GM18505 (cell line): ENCODE measurements around the gene IL17RA.

Experiments
- ATAC-seq: cut with Tn5 transposase; IDR thresholded peaks from one replicate; pipeline ENCODE4 v1.9.1; 2021; ENCODE audit not compliant: unreplicated experiment
- POLR2A ChIP-seq: IDR thresholded peaks from 4 replicates; pipeline ENCODE4 v1.6.1; 2011; ENCODE audit warnings: borderline replicate concordance; ENCODE audit not compliant: insufficient read depth, insufficient read length; ENCODE audit errors: extremely low read depth

Gene IL17RA

DNA sequence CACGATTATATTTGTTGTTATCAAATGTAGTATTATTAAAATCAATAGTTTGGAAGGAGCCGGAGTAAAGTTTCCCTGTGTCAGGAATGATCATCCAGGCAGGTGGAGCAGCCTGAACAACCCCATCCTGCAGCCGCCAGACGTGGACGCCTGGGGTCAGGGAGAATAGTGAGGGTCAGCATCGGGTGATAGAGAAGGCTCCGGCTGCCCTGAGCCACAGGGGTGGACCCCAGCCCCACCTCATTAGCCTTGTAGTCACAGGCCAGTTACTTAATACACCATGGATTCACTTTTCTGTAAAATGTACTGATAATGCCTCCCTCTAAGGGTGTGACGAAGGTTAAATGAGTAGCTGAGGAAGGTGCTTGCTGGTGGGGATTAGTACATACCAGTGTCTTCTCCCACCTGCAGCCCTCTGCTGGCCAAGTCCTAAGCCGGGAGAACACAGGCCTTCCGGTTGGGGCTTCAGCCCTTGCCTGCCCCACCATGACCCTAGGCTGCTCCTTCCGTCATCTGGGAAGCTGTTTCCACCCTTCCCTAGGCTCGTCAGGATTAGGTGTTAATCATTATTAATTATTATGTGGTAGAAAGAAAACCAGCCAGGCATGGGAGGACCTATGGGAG lies 21.5 kb downstream of the IL17RA start:
- ATAC-seq, result no peak
- TF ChIP-seq POLR2A, result no peak

DNA sequence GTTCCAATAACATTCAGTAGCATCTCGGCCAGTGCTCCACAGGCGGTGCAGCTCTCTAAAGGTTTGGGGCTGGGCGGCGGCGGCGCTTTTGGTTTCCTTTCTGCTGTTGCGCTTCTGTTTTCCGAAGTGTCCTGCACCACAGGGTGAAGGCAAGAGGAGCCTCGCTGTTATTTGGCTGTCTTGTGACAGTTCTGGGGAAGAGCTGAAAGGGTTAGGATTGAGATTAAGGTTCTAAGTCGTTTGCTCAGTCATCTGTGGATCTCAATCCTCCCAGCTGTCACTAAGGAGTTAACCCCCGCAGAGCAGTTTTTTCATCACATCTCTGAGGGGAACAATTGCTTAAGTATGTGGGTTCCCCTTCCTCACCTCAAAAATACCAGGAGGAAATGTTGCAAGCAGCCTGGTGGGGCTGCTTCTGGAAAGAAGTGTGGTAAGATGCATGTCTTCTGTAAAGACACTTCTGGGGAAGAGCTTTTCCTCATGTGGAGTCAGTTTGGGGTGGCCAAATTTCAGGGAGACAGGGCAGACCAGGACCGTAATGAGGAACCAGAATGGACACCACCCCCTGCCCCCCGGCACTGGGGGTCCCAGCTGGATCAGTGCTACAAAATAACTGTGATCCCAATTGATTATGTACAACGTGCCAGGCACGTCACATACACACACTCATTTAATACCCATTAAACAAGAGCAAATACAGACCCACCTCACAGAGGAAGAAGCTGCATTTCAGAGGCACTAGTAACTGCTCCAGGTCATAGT lies 22.2 kb downstream of the IL17RA start:
- no peak for TF ChIP-seq POLR2A
- no peak for ATAC-seq

DNA sequence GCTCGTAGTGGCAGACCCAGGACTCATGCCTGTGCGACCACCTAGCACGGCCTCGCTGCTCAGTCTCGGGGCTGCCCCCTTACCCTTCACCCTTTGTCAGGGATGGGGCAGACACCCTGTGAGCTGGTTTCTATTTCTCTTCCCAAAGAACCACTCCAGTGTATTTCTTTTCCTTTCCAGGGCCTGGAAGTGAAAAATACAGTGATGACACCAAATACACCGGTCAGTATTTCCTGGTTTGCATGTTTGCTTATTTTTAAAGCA lies 22.7 kb downstream of the IL17RA start:
- ATAC-seq, result no peak

DNA sequence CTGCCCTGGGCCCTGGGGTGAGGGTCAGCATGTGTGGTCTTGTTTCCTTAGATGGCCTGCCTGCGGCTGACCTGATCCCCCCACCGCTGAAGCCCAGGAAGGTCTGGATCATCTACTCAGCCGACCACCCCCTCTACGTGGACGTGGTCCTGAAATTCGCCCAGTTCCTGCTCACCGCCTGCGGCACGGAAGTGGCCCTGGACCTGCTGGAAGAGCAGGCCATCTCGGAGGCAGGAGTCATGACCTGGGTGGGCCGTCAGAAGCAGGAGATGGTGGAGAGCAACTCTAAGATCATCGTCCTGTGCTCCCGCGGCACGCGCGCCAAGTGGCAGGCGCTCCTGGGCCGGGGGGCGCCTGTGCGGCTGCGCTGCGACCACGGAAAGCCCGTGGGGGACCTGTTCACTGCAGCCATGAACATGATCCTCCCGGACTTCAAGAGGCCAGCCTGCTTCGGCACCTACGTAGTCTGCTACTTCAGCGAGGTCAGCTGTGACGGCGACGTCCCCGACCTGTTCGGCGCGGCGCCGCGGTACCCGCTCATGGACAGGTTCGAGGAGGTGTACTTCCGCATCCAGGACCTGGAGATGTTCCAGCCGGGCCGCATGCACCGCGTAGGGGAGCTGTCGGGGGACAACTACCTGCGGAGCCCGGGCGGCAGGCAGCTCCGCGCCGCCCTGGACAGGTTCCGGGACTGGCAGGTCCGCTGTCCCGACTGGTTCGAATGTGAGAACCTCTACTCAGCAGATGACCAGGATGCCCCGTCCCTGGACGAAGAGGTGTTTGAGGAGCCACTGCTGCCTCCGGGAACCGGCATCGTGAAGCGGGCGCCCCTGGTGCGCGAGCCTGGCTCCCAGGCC lies 23.7 kb downstream of the IL17RA start:
- TF ChIP-seq POLR2A, result no peak
- ATAC-seq, result no peak

More for the DNA sequence above, 22.7 kb downstream of the IL17RA start:
- TF ChIP-seq POLR2A, result no peak

DNA sequence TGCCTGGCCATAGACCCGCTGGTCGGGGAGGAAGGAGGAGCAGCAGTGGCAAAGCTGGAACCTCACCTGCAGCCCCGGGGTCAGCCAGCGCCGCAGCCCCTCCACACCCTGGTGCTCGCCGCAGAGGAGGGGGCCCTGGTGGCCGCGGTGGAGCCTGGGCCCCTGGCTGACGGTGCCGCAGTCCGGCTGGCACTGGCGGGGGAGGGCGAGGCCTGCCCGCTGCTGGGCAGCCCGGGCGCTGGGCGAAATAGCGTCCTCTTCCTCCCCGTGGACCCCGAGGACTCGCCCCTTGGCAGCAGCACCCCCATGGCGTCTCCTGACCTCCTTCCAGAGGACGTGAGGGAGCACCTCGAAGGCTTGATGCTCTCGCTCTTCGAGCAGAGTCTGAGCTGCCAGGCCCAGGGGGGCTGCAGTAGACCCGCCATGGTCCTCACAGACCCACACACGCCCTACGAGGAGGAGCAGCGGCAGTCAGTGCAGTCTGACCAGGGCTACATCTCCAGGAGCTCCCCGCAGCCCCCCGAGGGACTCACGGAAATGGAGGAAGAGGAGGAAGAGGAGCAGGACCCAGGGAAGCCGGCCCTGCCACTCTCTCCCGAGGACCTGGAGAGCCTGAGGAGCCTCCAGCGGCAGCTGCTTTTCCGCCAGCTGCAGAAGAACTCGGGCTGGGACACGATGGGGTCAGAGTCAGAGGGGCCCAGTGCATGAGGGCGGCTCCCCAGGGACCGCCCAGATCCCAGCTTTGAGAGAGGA lies 24.5 kb downstream of the IL17RA start:
- TF ChIP-seq POLR2A, result no peak
- no peak for ATAC-seq

DNA sequence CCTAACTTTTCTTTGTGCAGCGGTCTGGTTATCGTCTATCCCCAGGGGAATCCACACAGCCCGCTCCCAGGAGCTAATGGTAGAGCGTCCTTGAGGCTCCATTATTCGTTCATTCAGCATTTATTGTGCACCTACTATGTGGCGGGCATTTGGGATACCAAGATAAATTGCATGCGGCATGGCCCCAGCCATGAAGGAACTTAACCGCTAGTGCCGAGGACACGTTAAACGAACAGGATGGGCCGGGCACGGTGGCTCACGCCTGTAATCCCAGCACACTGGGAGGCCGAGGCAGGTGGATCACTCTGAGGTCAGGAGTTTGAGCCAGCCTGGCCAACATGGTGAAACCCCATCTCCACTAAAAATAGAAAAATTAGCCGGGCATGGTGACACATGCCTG lies 25.2 kb downstream of the IL17RA start:
- no peak for TF ChIP-seq POLR2A
- ATAC-seq, result no peak

DNA sequence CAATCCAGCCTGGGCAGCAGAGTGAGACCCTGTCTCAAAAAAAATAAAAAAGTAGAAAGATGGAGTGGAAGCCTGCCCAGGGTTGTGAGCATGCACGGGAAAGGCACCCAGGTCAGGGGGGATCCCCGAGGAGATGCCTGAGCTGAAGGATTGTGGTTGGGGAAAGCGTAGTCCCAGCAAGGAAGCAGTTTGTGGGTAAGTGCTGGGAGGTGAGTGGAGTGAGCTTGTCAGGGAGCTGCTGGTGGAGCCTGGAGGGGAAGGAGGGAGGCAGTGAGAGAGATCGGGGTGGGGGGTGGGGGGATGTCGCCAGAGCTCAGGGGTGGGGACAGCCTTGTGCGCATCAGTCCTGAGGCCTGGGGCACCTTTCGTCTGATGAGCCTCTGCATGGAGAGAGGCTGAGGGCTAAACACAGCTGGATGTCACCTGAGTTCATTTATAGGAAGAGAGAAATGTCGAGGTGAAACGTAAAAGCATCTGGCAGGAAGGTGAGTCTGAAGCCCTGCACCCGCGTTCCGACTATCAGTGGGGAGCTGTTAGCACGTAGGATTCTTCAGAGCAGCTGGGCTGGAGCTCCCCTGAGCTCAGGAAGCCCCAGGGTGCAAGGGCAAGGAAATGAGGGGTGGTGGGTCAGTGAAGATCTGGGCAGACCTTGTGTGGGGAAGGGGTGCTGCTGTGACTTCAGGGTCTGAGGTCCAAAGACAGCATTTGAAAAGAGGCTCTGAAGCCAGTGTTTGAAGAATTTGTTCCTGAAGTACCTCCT lies 26.2 kb downstream of the IL17RA start:
- ATAC-seq, result no peak
- no peak for TF ChIP-seq POLR2A

DNA sequence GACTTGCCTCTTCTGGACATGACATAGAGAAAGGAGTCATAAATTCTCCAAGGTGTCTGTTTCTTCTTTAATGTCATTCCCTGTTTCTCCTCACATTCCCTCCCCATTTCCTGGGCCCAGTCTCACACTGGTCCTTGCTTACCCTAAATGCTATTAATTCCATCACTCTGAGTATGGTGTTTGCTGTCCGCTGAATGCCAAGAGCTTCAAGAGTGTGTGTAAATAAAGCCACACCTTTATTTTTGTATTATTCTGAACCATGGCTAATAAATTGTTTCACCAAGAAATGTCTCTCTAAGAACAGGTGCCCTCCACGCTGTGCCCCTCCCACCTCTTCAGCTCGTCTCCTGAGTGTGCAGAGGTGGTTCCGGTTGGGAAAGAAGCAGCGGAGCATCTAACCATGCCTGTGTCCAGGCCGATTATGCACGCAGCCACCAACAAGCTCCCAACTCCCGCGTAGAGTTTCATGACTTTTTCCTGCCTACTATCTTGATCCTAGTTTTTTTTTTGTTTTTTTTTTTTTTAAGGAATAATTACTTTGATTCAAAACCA lies 27.8 kb downstream of the IL17RA start:
- TF ChIP-seq POLR2A, result no peak
- ATAC-seq, result no peak

DNA sequence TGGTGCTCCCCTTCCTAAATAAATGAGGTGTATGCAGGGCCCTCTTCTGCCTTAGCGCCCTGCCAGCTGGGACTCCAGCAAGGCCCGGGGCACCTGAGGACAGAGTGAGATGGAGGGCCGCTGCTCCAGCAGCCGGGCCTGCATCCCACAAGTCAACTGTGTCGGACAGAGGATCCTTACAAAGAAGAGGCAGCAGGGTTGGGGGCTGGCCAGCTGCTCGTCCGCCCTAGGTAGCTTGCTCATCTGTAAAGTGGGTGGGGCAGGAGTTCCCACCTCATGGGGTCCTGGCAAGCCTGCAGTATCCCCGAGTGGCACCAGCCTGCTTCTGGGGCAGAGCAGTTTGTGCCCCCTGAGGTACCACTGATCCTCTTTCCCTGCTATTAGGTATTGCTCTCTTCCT lies 28.8 kb downstream of the IL17RA start:
- no peak for ATAC-seq
- no peak for TF ChIP-seq POLR2A

DNA sequence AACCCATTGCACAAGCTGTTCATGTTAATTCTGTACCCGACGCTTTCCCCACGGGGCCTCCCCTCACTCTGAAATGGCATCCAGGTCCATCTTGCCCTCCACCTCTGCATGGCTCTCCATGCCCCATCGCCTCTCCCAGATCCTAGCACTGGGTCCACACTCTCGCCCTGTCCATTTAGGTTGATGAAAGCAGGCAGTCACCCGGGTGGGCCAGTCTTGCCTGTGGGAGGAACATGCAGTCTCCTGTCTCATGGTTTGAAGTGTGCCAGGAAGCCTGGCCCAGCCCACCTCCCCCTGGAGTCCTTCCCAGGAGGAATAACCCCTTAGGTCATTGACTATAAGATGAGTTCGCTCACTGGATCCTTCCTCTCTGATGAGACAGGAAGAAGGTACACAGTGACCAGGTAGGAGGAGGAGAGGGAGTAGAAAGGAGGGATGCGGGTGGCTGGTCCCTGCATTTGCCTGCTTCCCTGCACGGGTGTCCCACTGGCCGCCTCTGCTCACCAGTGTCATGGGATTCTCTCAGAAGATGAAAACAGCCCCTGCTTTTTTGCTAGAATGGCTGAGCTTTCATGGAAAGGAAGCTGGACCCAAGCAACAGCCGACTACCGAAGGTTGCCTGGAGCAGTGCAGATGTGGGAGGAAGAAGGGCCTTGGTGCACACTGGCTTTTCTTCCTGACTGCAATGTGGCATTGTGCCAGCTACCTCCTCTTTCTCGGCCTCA lies 29.5 kb downstream of the IL17RA start:
- no peak for ATAC-seq
- no peak for TF ChIP-seq POLR2A

DNA sequence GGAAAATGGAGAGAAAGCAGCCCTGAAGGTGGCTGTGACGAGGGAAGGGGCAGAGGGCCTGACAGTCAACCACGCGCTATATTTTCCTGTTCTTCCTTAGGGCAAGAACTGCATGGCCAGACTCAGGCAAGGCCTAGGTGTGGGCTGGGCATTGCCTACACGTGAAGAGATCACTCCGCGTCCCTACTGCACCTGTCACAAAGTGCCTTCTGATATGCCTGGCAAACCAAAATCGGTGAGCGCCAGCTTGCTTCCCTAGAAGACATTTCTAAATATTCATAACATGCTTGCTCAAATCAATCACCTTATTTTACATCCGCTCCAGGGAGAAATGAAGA lies 30.1 kb downstream of the IL17RA start:
- TF ChIP-seq POLR2A, result no peak
- ATAC-seq, result no peak

DNA sequence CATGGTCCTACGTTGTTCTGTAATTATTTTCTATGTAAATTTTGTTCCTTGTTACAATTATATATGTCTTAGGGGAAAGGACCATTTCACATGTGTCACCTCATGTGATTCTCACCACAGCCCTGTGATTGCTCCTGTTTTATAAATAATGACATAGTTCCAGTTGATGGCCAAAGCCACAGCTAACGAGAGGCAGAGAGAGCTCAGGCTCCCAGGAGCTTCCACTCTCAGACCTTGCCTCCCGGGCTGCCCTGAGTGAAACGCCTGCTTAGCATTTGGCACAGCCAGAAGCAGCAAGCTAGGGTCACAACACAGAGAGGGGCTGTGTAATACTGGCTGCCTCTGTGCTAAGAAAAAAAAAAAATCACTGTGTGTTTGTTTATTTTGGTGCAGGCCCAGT lies 30.4 kb downstream of the IL17RA start:
- no peak for ATAC-seq
- no peak for TF ChIP-seq POLR2A
